Measurements from ENCODE around the gene SPOUT1. TPM values are rescaled to one million over a fixed set of nuclear protein-coding genes. Genes with fewer than 3 reads are reported as not detected.

The SPOUT1 gene
- total RNA-seq, 1 experiment from 2014 or later = 59.6 TPM

- TF ChIP-seq, protein P1, sequence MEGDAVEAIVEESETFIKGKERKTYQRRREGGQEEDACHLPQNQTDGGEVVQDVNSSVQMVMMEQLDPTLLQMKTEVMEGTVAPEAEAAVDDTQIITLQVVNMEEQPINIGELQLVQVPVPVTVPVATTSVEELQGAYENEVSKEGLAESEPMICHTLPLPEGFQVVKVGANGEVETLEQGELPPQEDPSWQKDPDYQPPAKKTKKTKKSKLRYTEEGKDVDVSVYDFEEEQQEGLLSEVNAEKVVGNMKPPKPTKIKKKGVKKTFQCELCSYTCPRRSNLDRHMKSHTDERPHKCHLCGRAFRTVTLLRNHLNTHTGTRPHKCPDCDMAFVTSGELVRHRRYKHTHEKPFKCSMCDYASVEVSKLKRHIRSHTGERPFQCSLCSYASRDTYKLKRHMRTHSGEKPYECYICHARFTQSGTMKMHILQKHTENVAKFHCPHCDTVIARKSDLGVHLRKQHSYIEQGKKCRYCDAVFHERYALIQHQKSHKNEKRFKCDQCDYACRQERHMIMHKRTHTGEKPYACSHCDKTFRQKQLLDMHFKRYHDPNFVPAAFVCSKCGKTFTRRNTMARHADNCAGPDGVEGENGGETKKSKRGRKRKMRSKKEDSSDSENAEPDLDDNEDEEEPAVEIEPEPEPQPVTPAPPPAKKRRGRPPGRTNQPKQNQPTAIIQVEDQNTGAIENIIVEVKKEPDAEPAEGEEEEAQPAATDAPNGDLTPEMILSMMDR (conservative IDR thresholded peaks at IDR 0.05) = no peak
- TF ChIP-seq EZH2 (IDR thresholded peaks at IDR 0.05; ENCODE audit: low read depth) = no peak
- Histone ChIP-seq H3K4me2 (no peak overlapping the region), H4K20me1 (ENCODE audit: insufficient read depth) (no peaks in the 10 kb centered on the region), H3K27ac (no peak overlapping the region), H3K79me2 (ENCODE audit: low read depth) (no peaks in the 10 kb centered on the region), H3K4me3 (no peak overlapping the region), H3K9me2 (ENCODE audit: insufficient read depth) (no peaks in the 10 kb centered on the region), H2AFZ (no peak overlapping the region), H3K27me3 (ENCODE audit: insufficient read depth, low read depth) (no peaks in the 10 kb centered on the region), H3F3A (ENCODE audit: insufficient read depth, low read depth) (0 out of 2 replicates have a peak, but pooled peaks cover 5% of the 10 kb centered on the region), H3K9me3 (ENCODE audit: insufficient read depth, low read depth) (no peaks in the 10 kb centered on the region), H3K36me3 (ENCODE audit: low read depth) (no peaks in the 10 kb centered on the region), H3K4me1 (replicated peaks; ENCODE audit: insufficient read depth) (no peaks in the 10 kb centered on the region)
- ChIA-PET POLR2A (ENCODE audit: unreplicated experiment) (no interaction called here), CTCF (no interaction called here)
- no TSS peak for BruUV-seq (replicated peaks)
- intact Hi-C loops (cut with micrococcal nuclease; ENCODE audit: unreplicated experiment) = no loop called here
- no peak for DNase-seq
These were observed 12.3 kb upstream of the SPOUT1 start for GRCh38 chr9:128841694-128842492.

- Histone ChIP-seq H3K4me3 (no peak overlapping the region), H3K4me2 (no peak overlapping the region), H3K27ac (no peak overlapping the region), H3F3A (ENCODE audit: insufficient read depth, low read depth) (0 out of 2 replicates have a peak, but pooled peaks cover 5% of the 10 kb centered on the region), H3K79me2 (ENCODE audit: low read depth) (no peaks in the 10 kb centered on the region), H2AFZ (no peak overlapping the region), H3K4me1 (replicated peaks; ENCODE audit: insufficient read depth) (no peaks in the 10 kb centered on the region), H3K27me3 (ENCODE audit: insufficient read depth, low read depth) (no peaks in the 10 kb centered on the region), H4K20me1 (ENCODE audit: insufficient read depth) (no peaks in the 10 kb centered on the region), H3K36me3 (ENCODE audit: low read depth) (no peaks in the 10 kb centered on the region), H3K9me3 (ENCODE audit: insufficient read depth, low read depth) (no peaks in the 10 kb centered on the region), H3K9me2 (ENCODE audit: insufficient read depth) (no peaks in the 10 kb centered on the region)
- BruUV-seq (replicated peaks) = no TSS peak
- ChIA-PET CTCF (no interaction called here), POLR2A (ENCODE audit: unreplicated experiment) (no interaction called here)
- intact Hi-C loops (cut with micrococcal nuclease; ENCODE audit: unreplicated experiment) = no loop called here
- no peak for DNase-seq
- TF ChIP-seq EZH2 (IDR thresholded peaks at IDR 0.05; ENCODE audit: low read depth) = no peak
- TF ChIP-seq, protein P1 (conservative IDR thresholded peaks at IDR 0.05) = no peak
These were observed 10.9 kb upstream of the SPOUT1 start for GRCh38 chr9:128840524-128840923.

DNA sequence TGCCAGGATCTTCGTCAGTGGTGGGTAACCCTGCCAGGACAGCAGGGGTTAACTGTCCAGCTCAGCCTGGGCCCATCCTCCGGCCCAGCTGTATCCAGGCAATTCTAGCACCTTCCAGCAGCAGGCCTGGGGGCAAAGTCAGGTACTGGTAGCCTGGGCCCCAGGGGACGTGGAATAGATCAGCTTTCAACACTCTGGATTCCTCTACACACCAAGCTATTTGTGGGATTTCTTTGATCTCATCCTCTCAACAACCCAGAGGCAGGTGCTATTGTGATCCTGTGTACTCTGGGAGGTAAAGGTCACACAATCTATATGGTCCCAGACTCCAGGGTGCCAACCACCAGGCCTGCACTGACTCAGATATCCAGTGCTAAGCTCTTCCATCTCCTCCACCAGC, 8.7 kb upstream of the SPOUT1 start:
- Histone ChIP-seq H3K36me3 (ENCODE audit: low read depth) (no peaks in the 10 kb centered on the region), H4K20me1 (ENCODE audit: insufficient read depth) (no peaks in the 10 kb centered on the region), H3K27me3 (ENCODE audit: insufficient read depth, low read depth) (no peaks in the 10 kb centered on the region), H3K27ac (no peak overlapping the region), H3K4me2 (no peak overlapping the region), H2AFZ (no peak overlapping the region), H3K9me2 (ENCODE audit: insufficient read depth) (no peaks in the 10 kb centered on the region), H3K4me1 (replicated peaks; ENCODE audit: insufficient read depth) (no peaks in the 10 kb centered on the region), H3K79me2 (ENCODE audit: low read depth) (no peaks in the 10 kb centered on the region), H3K4me3 (no peak overlapping the region), H3F3A (ENCODE audit: insufficient read depth, low read depth) (0 out of 2 replicates have a peak, but pooled peaks cover 5% of the 10 kb centered on the region), H3K9me3 (ENCODE audit: insufficient read depth, low read depth) (no peaks in the 10 kb centered on the region)
- intact Hi-C loops (cut with micrococcal nuclease; ENCODE audit: unreplicated experiment) = no loop called here
- no peak for TF ChIP-seq EZH2 (IDR thresholded peaks at IDR 0.05; ENCODE audit: low read depth)
- TF ChIP-seq, protein P1 (conservative IDR thresholded peaks at IDR 0.05) = no peak
- POLR2A ChIA-PET (ENCODE audit: unreplicated experiment) = interaction anchor here (0.6 kb wide), 1 partner anchor 9 kb away, joined by 11 read pairs; the partner anchor contains the start of gene SPOUT1
- BruUV-seq (replicated peaks) = no TSS peak
- CTCF ChIA-PET = no interaction called here
- DNase-seq = no peak
